Activated CD8-positive, alpha-beta T cell treated with anti-CD3 and anti-CD28 coated beads for 36 hours (primary cell): ENCODE measurements around the gene KLF4. TPM values are rescaled to one million over a fixed set of nuclear protein-coding genes. Genes with fewer than 3 reads are reported as not detected.

Experiments
- ATAC-seq: fragments of 200-7000 bp; cut with Tn5 transposase; one replicate; pipeline ENCODE4 v1.10.0; 2021; ENCODE audit warnings: mild to moderate bottlenecking, moderate library complexity
- CTCF ChIA-PET: fragments of 350-600 bp; sonication (Branson Sonifier 250); formaldehyde crosslinking; loops from one replicate; lab custom pipeline; 2021; ENCODE audit warnings: antibody characterized with exemption; lab: Charles Lee
- POLR2A ChIA-PET: fragments of 350-600 bp; sonication (Branson Sonifier 250); formaldehyde crosslinking; loops from one replicate; lab custom pipeline; 2021; ENCODE audit warnings: antibody characterized with exemption; lab: Charles Lee
- DNase-seq: peaks from one replicate; pipeline ENCODE4 v3.0.0-alpha.2; 2020
- H3K27ac Mint-ChIP-seq: one replicate; pipeline ENCODE4 v1.8.0; 2021; ENCODE audit warnings: mild to moderate bottlenecking, mixed read lengths
- H3K27me3 Mint-ChIP-seq: one replicate; pipeline ENCODE4 v1.8.0; 2021; ENCODE audit warnings: mixed read lengths
- H3K36me3 Mint-ChIP-seq: one replicate; pipeline ENCODE4 v1.8.0; 2021; ENCODE audit warnings: low read depth, mixed read lengths
- H3K4me1 Mint-ChIP-seq: one replicate; pipeline ENCODE4 v1.8.0; 2021; ENCODE audit warnings: low read depth, mixed read lengths
- H3K4me3 Mint-ChIP-seq: one replicate; pipeline ENCODE4 v1.8.0; 2021; ENCODE audit warnings: mild to moderate bottlenecking, moderate library complexity, mixed read lengths
- H3K9me3 Mint-ChIP-seq: one replicate; pipeline ENCODE4 v1.8.0; 2021; ENCODE audit warnings: mixed read lengths
- CTCF ChIP-seq: fragments of 200-600 bp; IDR thresholded peaks from one replicate; pipeline ENCODE4 v1.8.0; 2022; ENCODE audit warnings: antibody characterized with exemption, mild to moderate bottlenecking
- intact Hi-C: fragments of 100-400 bp; cut with micrococcal nuclease; formaldehyde crosslinking; loops from one replicate; pipeline ENCODE4 v1.10.0; 2022
- total RNA-seq, 2 experiments: library from RNA; stranded (reverse); gene quantifications; one replicate each; pipeline ENCODE4 v1.2.3, GENCODE V29; 2021

The KLF4 gene
- total RNA-seq, 2 experiments from 2014 or later = 1.6 to 1.7 TPM

DNA sequence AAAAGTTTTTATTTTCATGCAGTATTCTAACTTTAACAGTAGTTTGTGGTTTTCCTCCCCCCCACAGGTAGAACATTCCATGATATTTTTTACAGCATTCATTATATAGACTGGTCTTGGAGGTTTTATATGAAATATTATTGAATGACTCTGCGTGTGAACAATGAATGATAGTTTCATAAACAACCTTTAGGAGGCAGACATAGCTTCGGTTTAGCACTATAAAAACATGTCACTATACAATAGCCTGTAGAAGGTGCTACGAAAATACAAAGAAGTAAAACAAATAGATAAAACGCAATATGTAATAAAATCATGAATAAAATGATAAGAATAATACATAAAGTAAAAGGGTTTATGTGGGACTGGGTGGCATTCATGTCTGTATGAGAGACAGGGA is 8.5 kb downstream of the KLF4 start:
- POLR2A ChIA-PET = no interaction called here
- no peak overlapping the region for H3K27ac Mint-ChIP-seq
- intact Hi-C loops = no loop called here
- CTCF ChIA-PET = interaction anchor here (1.3 kb wide), 1 partner anchor 56 kb away, joined by 3 read pairs; no protein-coding TSS in a partner anchor
- H3K9me3 Mint-ChIP-seq = no peaks in the 10 kb centered on the region
- DNase-seq (no peak), ATAC-seq (no peak)
- no peaks in the 10 kb centered on the region for H3K4me1 Mint-ChIP-seq
- H3K27me3 Mint-ChIP-seq = peaks cover 15% of the 10 kb centered on the region
- H3K36me3 Mint-ChIP-seq = no peaks in the 10 kb centered on the region
- no peak overlapping the region for H3K4me3 Mint-ChIP-seq
- no peak for TF ChIP-seq CTCF

DNA sequence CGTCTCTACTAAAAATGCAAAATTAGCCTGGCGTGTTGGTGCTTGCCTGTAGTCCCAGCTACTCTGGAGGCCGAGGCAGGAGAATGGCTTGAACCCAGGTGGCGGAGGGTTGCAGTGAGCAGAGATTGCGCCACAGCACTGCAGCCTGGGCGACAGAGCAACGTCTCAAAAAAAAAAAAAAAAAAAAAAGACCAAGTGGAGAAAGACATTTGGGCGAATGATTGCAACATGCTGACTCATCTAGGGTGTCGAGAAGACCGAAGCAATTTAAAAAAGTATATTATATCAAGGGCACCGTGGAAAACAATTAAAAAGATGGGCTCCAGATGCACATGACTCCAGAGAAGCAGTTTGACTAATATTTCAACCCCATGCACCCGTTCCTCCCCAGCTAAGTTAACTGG is 9.2 kb downstream of the KLF4 start:
- DNase-seq = no peak
- ChIA-PET POLR2A (no interaction called here), CTCF (interaction anchor here (1.3 kb wide), 1 partner anchor 55 kb away, joined by 3 read pairs; no protein-coding TSS in a partner anchor)
- H3K27me3 Mint-ChIP-seq = peaks cover 8% of the 10 kb centered on the region
- H3K9me3 Mint-ChIP-seq = no peaks in the 10 kb centered on the region
- H3K36me3 Mint-ChIP-seq = no peaks in the 10 kb centered on the region
- no peak for TF ChIP-seq CTCF
- no peaks in the 10 kb centered on the region for H3K4me1 Mint-ChIP-seq
- H3K27ac Mint-ChIP-seq = no peak overlapping the region
- ATAC-seq = no peak
- intact Hi-C loops = no loop called here
- no peak overlapping the region for H3K4me3 Mint-ChIP-seq

- Mint-ChIP-seq H3K9me3 (no peaks in the 10 kb centered on the region), H3K4me1 (no peaks in the 10 kb centered on the region), H3K27ac (no peak overlapping the region), H3K36me3 (no peaks in the 10 kb centered on the region), H3K27me3 (peaks cover 6% of the 10 kb centered on the region), H3K4me3 (no peak overlapping the region)
- POLR2A ChIA-PET = no interaction called here
- ATAC-seq (no peak), DNase-seq (no peak)
- CTCF ChIA-PET = interaction anchor here (1.3 kb wide), 1 partner anchor 13 kb away, joined by 4 read pairs; no protein-coding TSS in a partner anchor
- TF ChIP-seq CTCF = no peak
- intact Hi-C loops = no loop called here
These were observed 10.8 kb downstream of the KLF4 start for GRCh38 chr9:107478805-107479204.

GRCh38 chr9:107474124-107474523 is 15.4 kb downstream of the KLF4 start:
- Mint-ChIP-seq H3K4me1 (no peaks in the 10 kb centered on the region), H3K9me3 (no peaks in the 10 kb centered on the region), H3K36me3 (no peaks in the 10 kb centered on the region), H3K27me3 (peaks cover 10% of the 10 kb centered on the region), H3K27ac (no peak overlapping the region), H3K4me3 (no peak overlapping the region)
- POLR2A ChIA-PET = no interaction called here
- DNase-seq (no peak), ATAC-seq (no peak)
- intact Hi-C loops = no loop called here
- CTCF ChIA-PET = no interaction called here
- TF ChIP-seq CTCF = no peak

- CTCF ChIA-PET = no interaction called here
These were observed 16.8 kb downstream of the KLF4 start for GRCh38 chr9:107472581-107473340.

More at GRCh38 chr9:107472581-107473340, 16.8 kb downstream of the KLF4 start:
- ATAC-seq = no peak
- intact Hi-C loops = no loop called here
- TF ChIP-seq CTCF = no peak
- no peak for DNase-seq
- no peak overlapping the region for H3K4me3 Mint-ChIP-seq
- H3K4me1 Mint-ChIP-seq = no peaks in the 10 kb centered on the region
- POLR2A ChIA-PET = no interaction called here
- no peak overlapping the region for H3K27ac Mint-ChIP-seq
- H3K9me3 Mint-ChIP-seq = no peaks in the 10 kb centered on the region
- H3K36me3 Mint-ChIP-seq = no peaks in the 10 kb centered on the region
- peaks cover 6% of the 10 kb centered on the region for H3K27me3 Mint-ChIP-seq
